ENCODE results near the gene FAM234A. TPM values are rescaled to one million over a fixed set of nuclear protein-coding genes. Genes with fewer than 3 reads are reported as not detected.

Gene FAM234A
- polyA plus RNA-seq, 1 experiment = 42.7 TPM

- TF ChIP-seq CTCF (IDR thresholded peaks at IDR 0.05; ENCODE audit: low read depth, low read length) = no peak
- Histone ChIP-seq H3K9me3 (ENCODE audit: control insufficient read depth, insufficient read depth, low read length) (peaks cover 4% of the 10 kb centered on the region; the same call in 1 of the 2 replicates), H3K27ac (ENCODE audit: low read depth, low read length) (no peak overlapping the region), H3K27me3 (ENCODE audit: control insufficient read depth, insufficient read depth, low read length) (no peaks in the 10 kb centered on the region), H3K4me3 (ENCODE audit: low read depth, low read length) (no peak overlapping the region)
- POLR2A ChIA-PET = no interaction called here
- DNase-seq (ENCODE audit: low read depth, low spot score) = no peak
- CTCF ChIA-PET = interaction anchor here (1.1 kb wide), 1 partner anchor 82 kb away, joined by 3 read pairs; no protein-coding TSS in a partner anchor
Observed at GRCh38 chr16:188674-189073, 45.9 kb upstream of the FAM234A start.

- Histone ChIP-seq H3K27ac (ENCODE audit: low read depth, low read length) (no peak overlapping the region), H3K4me3 (ENCODE audit: low read depth, low read length) (no peak overlapping the region), H3K27me3 (ENCODE audit: control insufficient read depth, insufficient read depth, low read length) (no peaks in the 10 kb centered on the region), H3K9me3 (ENCODE audit: control insufficient read depth, insufficient read depth, low read length) (peaks cover 4% of the 10 kb centered on the region; the same call in 1 of the 2 replicates)
- no peak for TF ChIP-seq CTCF (IDR thresholded peaks at IDR 0.05; ENCODE audit: low read depth, low read length)
- no peak for DNase-seq (ENCODE audit: low read depth, low spot score)
- POLR2A ChIA-PET = no interaction called here
- CTCF ChIA-PET = no interaction called here
Observed at GRCh38 chr16:189604-190186, 44.9 kb upstream of the FAM234A start.

GRCh38 chr16:191831-192230 is 42.8 kb upstream of the FAM234A start:
- Histone ChIP-seq H3K4me3 (ENCODE audit: low read depth, low read length) (no peak overlapping the region), H3K9me3 (ENCODE audit: control insufficient read depth, insufficient read depth, low read length) (peaks cover 4% of the 10 kb centered on the region; the same call in 1 of the 2 replicates), H3K27me3 (ENCODE audit: control insufficient read depth, insufficient read depth, low read length) (no peaks in the 10 kb centered on the region), H3K27ac (ENCODE audit: low read depth, low read length) (no peak overlapping the region)
- ChIA-PET POLR2A (no interaction called here), CTCF (interaction anchor here (2.2 kb wide), 1 partner anchor 10 kb away, joined by 13 read pairs; no protein-coding TSS in a partner anchor)
- no peak for DNase-seq (ENCODE audit: low read depth, low spot score)
- no peak for TF ChIP-seq CTCF (IDR thresholded peaks at IDR 0.05; ENCODE audit: low read depth, low read length)

GRCh38 chr16:192686-193085 is 41.9 kb upstream of the FAM234A start:
- ChIA-PET POLR2A (interaction anchor here (0.6 kb wide), 1 partner anchor 10 kb away, joined by 5 read pairs; no protein-coding TSS in a partner anchor), CTCF (interaction anchor here (1.0 to 2.2 kb wide), 2 partner anchors 11 to 12 kb away, joined by 3 to 13 read pairs; partner anchors contain the start of gene HBQ1)
- Histone ChIP-seq H3K27ac (ENCODE audit: low read depth, low read length) (no peak overlapping the region), H3K27me3 (ENCODE audit: control insufficient read depth, insufficient read depth, low read length) (no peaks in the 10 kb centered on the region), H3K4me3 (ENCODE audit: low read depth, low read length) (no peak overlapping the region), H3K9me3 (ENCODE audit: control insufficient read depth, insufficient read depth, low read length) (no peaks in the 10 kb centered on the region; the same call in 1 of the 2 replicates)
- DNase-seq (ENCODE audit: low read depth, low spot score) = no peak
- TF ChIP-seq CTCF (IDR thresholded peaks at IDR 0.05; ENCODE audit: low read depth, low read length) = no peak

GRCh38 chr16:193441-193840 is 41.2 kb upstream of the FAM234A start:
- H3K4me3 ChIP-seq (ENCODE audit: low read depth, low read length) = no peak overlapping the region
- DNase-seq (ENCODE audit: low read depth, low spot score) = no peak
- CTCF ChIA-PET = interaction anchor here (1.0 to 2.2 kb wide), 2 partner anchors 12 to 13 kb away, joined by 3 to 13 read pairs; partner anchors contain the start of gene HBQ1
- no peaks in the 10 kb centered on the region; the same call in 1 of the 2 replicates for H3K9me3 ChIP-seq (ENCODE audit: control insufficient read depth, insufficient read depth, low read length)
- TF ChIP-seq CTCF (IDR thresholded peaks at IDR 0.05; ENCODE audit: low read depth, low read length) = no peak
- POLR2A ChIA-PET = no interaction called here
- H3K27me3 ChIP-seq (ENCODE audit: control insufficient read depth, insufficient read depth, low read length) = no peaks in the 10 kb centered on the region
- no peak overlapping the region for H3K27ac ChIP-seq (ENCODE audit: low read depth, low read length)

All from AG04450 (cell line).